Measurements from ENCODE around the gene CST4.

Gene CST4

GRCh38 chr20:23654000-23654399 is 34.8 kb downstream of the CST4 start:
- in situ Hi-C loops (cut with HindIII; ENCODE audit: low pct_unique_long_range_greater_than_20kb, low sequenced_read_pairs), result no loop called here
- TF ChIP-seq JUND (IDR thresholded peaks at IDR 0.05; ENCODE audit: low read depth), result no peak
- DNase-seq (ENCODE audit: low read depth in 1 of 2, low spot score in 1 of 2), result no peak

DNA sequence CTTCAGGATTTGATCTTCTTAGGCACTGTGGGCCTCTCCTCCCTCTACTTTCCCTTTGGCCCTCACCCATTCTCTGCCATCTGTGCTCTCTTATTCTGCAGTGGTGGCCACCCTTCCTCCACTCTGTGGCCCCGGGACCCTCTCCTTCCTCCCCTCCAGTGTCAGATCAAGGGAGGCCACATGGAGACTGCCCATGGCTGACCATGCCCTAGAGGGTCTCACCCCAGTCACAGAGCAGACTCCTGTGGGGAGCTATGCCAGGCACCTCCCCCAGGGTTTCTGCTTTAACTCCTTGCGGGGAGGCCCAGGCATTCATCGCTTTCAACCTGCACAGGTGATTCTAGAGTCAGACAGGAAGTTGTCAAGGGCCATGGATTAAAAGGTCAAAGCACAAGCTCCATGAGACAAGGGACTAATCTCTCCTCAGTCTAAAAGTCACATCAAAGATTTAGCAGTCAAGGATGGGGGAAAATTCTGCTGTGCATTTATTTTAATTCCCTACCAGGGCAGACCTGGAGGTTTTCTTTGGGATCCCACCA is 35.4 kb downstream of the CST4 start:
- in situ Hi-C loops (cut with HindIII; ENCODE audit: low pct_unique_long_range_greater_than_20kb, low sequenced_read_pairs), result no loop called here
- no peak for TF ChIP-seq JUND (IDR thresholded peaks at IDR 0.05; ENCODE audit: low read depth)

DNA sequence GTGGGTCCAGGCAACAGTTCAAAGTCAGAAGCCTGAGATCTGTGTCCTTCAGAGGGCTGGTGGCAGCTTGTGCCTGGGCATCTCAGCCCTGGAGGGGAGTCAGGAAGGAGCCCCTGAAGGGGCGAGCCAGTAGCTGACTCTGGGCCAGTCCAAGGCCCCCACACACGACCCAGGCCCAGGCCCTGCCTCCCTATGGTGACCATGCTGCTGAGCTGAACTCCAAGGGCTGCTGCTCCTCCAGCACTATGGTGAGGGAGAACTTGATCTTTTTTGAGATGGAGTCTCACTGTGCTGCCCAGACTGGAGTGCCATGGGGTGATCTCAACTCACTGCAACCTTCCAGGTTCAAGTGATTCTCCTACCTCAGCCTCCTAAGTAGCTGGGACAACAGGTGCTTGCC is 35.9 kb downstream of the CST4 start:
- in situ Hi-C loops (cut with HindIII; ENCODE audit: low pct_unique_long_range_greater_than_20kb, low sequenced_read_pairs), result no loop called here
- TF ChIP-seq JUND (IDR thresholded peaks at IDR 0.05; ENCODE audit: low read depth), result no peak
- DNase-seq (ENCODE audit: low read depth in 1 of 2, low spot score in 1 of 2), result no peak

More for the DNA sequence above, 35.4 kb downstream of the CST4 start:
- no peak for DNase-seq (ENCODE audit: low read depth in 1 of 2, low spot score in 1 of 2)

DNA sequence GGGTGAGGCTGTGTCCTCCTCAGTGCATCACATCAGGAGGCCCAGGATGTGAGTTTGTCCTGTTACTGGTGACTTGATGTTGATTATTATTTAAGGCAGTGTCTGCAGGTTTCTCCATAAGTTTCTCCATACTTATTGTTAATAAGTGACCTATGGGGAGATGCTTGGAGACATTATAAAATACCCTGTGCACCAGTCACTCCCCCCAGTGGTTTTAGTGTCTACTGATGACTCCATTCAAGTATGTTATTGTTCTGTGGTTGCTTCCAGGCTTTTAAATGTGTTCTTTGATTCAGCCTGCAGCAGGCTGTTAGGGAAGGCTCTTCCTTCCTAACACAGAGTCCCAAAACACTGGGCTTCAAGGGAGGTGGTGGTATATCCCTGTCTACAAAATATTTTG is 36.5 kb downstream of the CST4 start:
- DNase-seq (ENCODE audit: low read depth in 1 of 2, low spot score in 1 of 2), result no peak
- TF ChIP-seq JUND (IDR thresholded peaks at IDR 0.05; ENCODE audit: low read depth), result no peak
- in situ Hi-C loops (cut with HindIII; ENCODE audit: low pct_unique_long_range_greater_than_20kb, low sequenced_read_pairs), result no loop called here

DNA sequence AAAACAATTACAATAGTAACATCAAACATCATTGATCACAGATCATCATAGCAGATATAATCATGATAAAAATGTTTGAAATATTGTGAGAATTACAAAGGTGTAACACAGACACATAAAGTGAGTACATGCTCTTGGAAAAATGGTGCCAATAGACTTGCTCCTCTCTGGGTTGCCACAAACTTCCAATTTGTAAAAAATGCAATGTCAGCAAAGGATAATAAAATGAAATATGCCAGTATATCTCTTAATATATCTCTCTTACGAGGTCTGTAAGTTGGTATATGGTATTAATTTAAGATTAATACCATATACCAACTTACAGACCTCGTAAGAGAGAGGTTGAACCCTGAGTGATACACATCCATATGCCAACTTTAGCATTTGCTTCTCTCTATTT is 37.7 kb downstream of the CST4 start:
- DNase-seq (ENCODE audit: low read depth in 1 of 2, low spot score in 1 of 2), result no peak
- no peak for TF ChIP-seq JUND (IDR thresholded peaks at IDR 0.05; ENCODE audit: low read depth)
- in situ Hi-C loops (cut with HindIII; ENCODE audit: low pct_unique_long_range_greater_than_20kb, low sequenced_read_pairs), result no loop called here

- DNase-seq (ENCODE audit: low read depth in 1 of 2, low spot score in 1 of 2), result no peak
- TF ChIP-seq JUND (IDR thresholded peaks at IDR 0.05; ENCODE audit: low read depth), result no peak
- in situ Hi-C loops (cut with HindIII; ENCODE audit: low pct_unique_long_range_greater_than_20kb, low sequenced_read_pairs), result no loop called here
Measured at GRCh38 chr20:23649830-23650417, 38.9 kb downstream of the CST4 start.

- TF ChIP-seq JUND (IDR thresholded peaks at IDR 0.05; ENCODE audit: low read depth), result no peak
- in situ Hi-C loops (cut with HindIII; ENCODE audit: low pct_unique_long_range_greater_than_20kb, low sequenced_read_pairs), result no loop called here
- DNase-seq (ENCODE audit: low read depth in 1 of 2, low spot score in 1 of 2), result no peak
Measured at GRCh38 chr20:23649242-23649641, 39.6 kb downstream of the CST4 start.

GRCh38 chr20:23647346-23647745 is 41.5 kb downstream of the CST4 start:
- in situ Hi-C loops (cut with HindIII; ENCODE audit: low pct_unique_long_range_greater_than_20kb, low sequenced_read_pairs), result no loop called here
- TF ChIP-seq JUND (IDR thresholded peaks at IDR 0.05; ENCODE audit: low read depth), result no peak
- DNase-seq (ENCODE audit: low read depth in 1 of 2, low spot score in 1 of 2), result no peak

DNA sequence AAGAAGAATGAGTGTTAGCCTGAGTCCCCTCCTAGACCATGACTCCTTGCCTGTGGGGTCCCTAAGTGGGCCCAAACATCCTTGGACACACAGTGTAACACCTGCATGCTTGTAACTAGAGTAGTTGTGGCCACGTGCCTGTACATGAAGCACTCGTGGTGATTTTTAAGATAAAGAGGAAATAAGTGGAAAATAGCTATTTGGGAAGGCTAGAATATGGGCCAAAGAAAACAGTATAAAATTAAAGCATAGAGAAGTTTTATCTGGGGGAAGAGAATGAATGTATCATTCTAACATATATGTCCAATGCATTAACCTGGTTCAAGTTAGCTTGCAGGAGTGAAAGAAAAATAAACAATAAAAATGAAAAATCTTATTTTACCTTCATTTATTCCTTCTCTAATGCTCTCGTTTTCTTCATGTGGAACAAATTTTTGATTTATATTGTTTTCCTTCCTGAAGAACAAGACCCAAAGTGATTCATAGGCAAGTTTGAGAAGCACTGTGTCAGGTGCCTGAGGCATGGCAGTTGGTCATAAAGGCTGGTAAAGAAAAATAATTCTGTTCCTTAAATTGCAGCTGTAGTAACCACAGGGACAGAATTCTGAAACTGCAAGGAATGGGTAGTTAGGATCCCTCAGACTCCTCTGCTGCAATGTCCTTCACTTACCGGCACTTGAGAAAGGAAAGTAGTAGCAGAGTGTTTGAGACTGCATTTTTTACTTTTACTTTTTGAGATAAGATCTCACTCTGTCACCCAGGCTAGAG is 42.5 kb downstream of the CST4 start:
- in situ Hi-C loops (cut with HindIII; ENCODE audit: low pct_unique_long_range_greater_than_20kb, low sequenced_read_pairs), result no loop called here
- TF ChIP-seq JUND (IDR thresholded peaks at IDR 0.05; ENCODE audit: low read depth), result no peak
- DNase-seq (ENCODE audit: low read depth in 1 of 2, low spot score in 1 of 2), result no peak

DNA sequence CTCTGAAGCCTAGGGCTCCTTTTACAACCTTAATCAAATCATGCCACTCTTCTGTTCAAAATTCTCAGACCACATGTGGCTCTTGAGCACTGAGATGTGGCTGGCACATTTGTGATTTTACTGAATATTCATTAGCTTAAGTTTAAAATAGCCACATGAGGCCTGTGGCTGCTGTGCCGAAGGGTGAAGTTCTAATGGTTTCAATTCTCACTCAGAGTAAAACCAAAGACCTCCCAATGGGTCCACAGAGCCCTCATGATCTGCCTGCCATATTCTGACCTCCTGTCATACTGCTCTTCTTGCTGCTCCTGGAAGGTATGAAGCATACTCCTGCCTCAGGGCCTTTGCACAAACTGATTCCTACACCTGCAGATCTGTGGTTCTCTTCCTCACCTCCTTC is 43.3 kb downstream of the CST4 start:
- in situ Hi-C loops (cut with HindIII; ENCODE audit: low pct_unique_long_range_greater_than_20kb, low sequenced_read_pairs), result no loop called here
- DNase-seq (ENCODE audit: low read depth in 1 of 2, low spot score in 1 of 2), result no peak

GRCh38 chr20:23644164-23644563 is 44.7 kb downstream of the CST4 start:
- in situ Hi-C loops (cut with HindIII; ENCODE audit: low pct_unique_long_range_greater_than_20kb, low sequenced_read_pairs), result no loop called here
- no peak for DNase-seq (ENCODE audit: low read depth in 1 of 2, low spot score in 1 of 2)

More for the DNA sequence above, 43.3 kb downstream of the CST4 start:
- no peak for TF ChIP-seq JUND (IDR thresholded peaks at IDR 0.05; ENCODE audit: low read depth)

GRCh38 chr20:23643659-23644058 is 45.2 kb downstream of the CST4 start:
- in situ Hi-C loops (cut with HindIII; ENCODE audit: low pct_unique_long_range_greater_than_20kb, low sequenced_read_pairs), result no loop called here
- no peak for TF ChIP-seq JUND (IDR thresholded peaks at IDR 0.05; ENCODE audit: low read depth)
- no peak for DNase-seq (ENCODE audit: low read depth in 1 of 2, low spot score in 1 of 2)

More at GRCh38 chr20:23644164-23644563, 44.7 kb downstream of the CST4 start:
- TF ChIP-seq JUND (IDR thresholded peaks at IDR 0.05; ENCODE audit: low read depth), result no peak
